IPS-20b (cell line): ENCODE measurements around the gene KLHL26.
"Not testable (repeated sequence)": the region's sequence is repeated elsewhere in the genome, so short reads cannot be mapped to it uniquely, and the experiment has no call there.

ENCODE experiments used
- H3K27ac ChIP-seq: one replicate; pipeline ENCODE4 v1.5.1; 2013; ENCODE audit warnings: low read length
- H3K27me3 ChIP-seq: 2 replicates; pipeline ENCODE4 v1.6.1; 2013; ENCODE audit warnings: mild to moderate bottlenecking, low read length, inconsistent platforms; ENCODE audit not compliant: insufficient read depth
- H3K36me3 ChIP-seq: 2 replicates; pipeline ENCODE4 v1.6.1; 2013; ENCODE audit warnings: low read depth, mild to moderate bottlenecking, inconsistent platforms, low read length, moderate library complexity; ENCODE audit not compliant: insufficient read depth
- H3K4me1 ChIP-seq: 2 replicates; pipeline ENCODE4 v1.6.1; 2013; ENCODE audit warnings: mild to moderate bottlenecking, control low read depth, inconsistent platforms, low read length, moderate library complexity; ENCODE audit not compliant: insufficient read depth
- H3K4me3 ChIP-seq: 2 replicates; pipeline ENCODE4 v1.5.1; 2013; ENCODE audit warnings: mild to moderate bottlenecking, low read length, inconsistent platforms
- H3K9ac ChIP-seq: 2 replicates; pipeline ENCODE4 v1.6.1; 2013; ENCODE audit warnings: low read depth, mild to moderate bottlenecking, inconsistent platforms, low read length, moderate library complexity
- H3K9me3 ChIP-seq: 2 replicates; pipeline ENCODE4 v1.6.1; 2013; ENCODE audit warnings: mild to moderate bottlenecking, low read depth, low read length, inconsistent platforms; ENCODE audit not compliant: insufficient read depth

Gene KLHL26

GRCh38 chr19:18636969-18637629 lies at the start of gene KLHL26:
KLHL26 (plus strand) TSS chr19:18637028; CDS start chr19:18637055, 27 bp downstream.
- no peaks in the 10 kb centered on the region; the same call in 1 of the 2 replicates for H3K4me1 ChIP-seq
- no peak within 1 kb of the TSS for H3K27ac ChIP-seq
- H3K36me3 ChIP-seq: no peaks in the 10 kb centered on the region
- H3K4me3 ChIP-seq: peak within 1 kb of the TSS; percentile 87
- H3K9ac ChIP-seq: peak within 1 kb of the TSS; percentile 85
- peaks cover 24% of the 10 kb centered on the region for H3K27me3 ChIP-seq
- H3K9me3 ChIP-seq: no peaks in the 10 kb centered on the region

- Histone ChIP-seq H3K9me3 (no peaks in the 10 kb centered on the region), H3K27ac (no peak overlapping the region), H3K9ac (peak overlapping the region; percentile 89; the same call in 1 of the 2 replicates), H3K4me1 (peaks cover 2% of the 10 kb centered on the region; the same call in 1 of the 2 replicates), H3K27me3 (no peaks in the 10 kb centered on the region), H3K4me3 (no peak overlapping the region), H3K36me3 (peaks cover 4% of the 10 kb centered on the region; the same call in 1 of the 2 replicates)
Observed at GRCh38 chr19:18587561-18587960, 49.3 kb upstream of the KLHL26 start.

- H3K4me3 ChIP-seq: peak overlapping the region; percentile 88
- peaks cover 4% of the 10 kb centered on the region; the same call in 1 of the 2 replicates for H3K36me3 ChIP-seq
- H3K9ac ChIP-seq: peak overlapping the region; percentile 89; the same call in 1 of the 2 replicates
- H3K27ac ChIP-seq: peak overlapping the region; percentile 63
- H3K9me3 ChIP-seq: no peaks in the 10 kb centered on the region
- H3K4me1 ChIP-seq: peaks cover 2% of the 10 kb centered on the region; the same call in 1 of the 2 replicates
- H3K27me3 ChIP-seq: no peaks in the 10 kb centered on the region; the same call in 1 of the 2 replicates
Observed at GRCh38 chr19:18587962-18588610, 48.7 kb upstream of the KLHL26 start.

GRCh38 chr19:18588611-18589379 lies 48.0 kb upstream of the KLHL26 start, which contains the start of gene REX1BD:
REX1BD (plus strand) TSS chr19:18588798; CDS start chr19:18588802, 4 bp downstream.
- H3K4me1 ChIP-seq: peaks cover 6% of the 10 kb centered on the region; the same call in 1 of the 2 replicates
- no peaks in the 10 kb centered on the region; the same call in 1 of the 2 replicates for H3K27me3 ChIP-seq
- H3K9ac ChIP-seq: peak within 1 kb of the TSS; percentile 89
- peaks cover 4% of the 10 kb centered on the region; the same call in 1 of the 2 replicates for H3K36me3 ChIP-seq
- H3K4me3 ChIP-seq: peak within 1 kb of the TSS; percentile 88
- H3K27ac ChIP-seq: peak within 1 kb of the TSS; percentile 63
- H3K9me3 ChIP-seq: no peaks in the 10 kb centered on the region

GRCh38 chr19:18589380-18590272 lies 47.2 kb upstream of the KLHL26 start:
- Histone ChIP-seq H3K4me1 (peaks cover 6% of the 10 kb centered on the region; the same call in 1 of the 2 replicates), H3K4me3 (peak overlapping the region; percentile 88)

GRCh38 chr19:18590273-18591272 lies 46.3 kb upstream of the KLHL26 start:
- Histone ChIP-seq H3K36me3 (peaks cover 4% of the 10 kb centered on the region; the same call in 1 of the 2 replicates), H3K9me3 (no peaks in the 10 kb centered on the region), H3K9ac (peak overlapping the region; percentile 89; the same call in 1 of the 2 replicates), H3K4me3 (peak overlapping the region; percentile 88), H3K27ac (no peak overlapping the region), H3K27me3 (peaks cover 10% of the 10 kb centered on the region), H3K4me1 (peaks cover 14% of the 10 kb centered on the region; the same call in 1 of the 2 replicates)

More at GRCh38 chr19:18589380-18590272, 47.2 kb upstream of the KLHL26 start:
- H3K9ac ChIP-seq: peak overlapping the region; percentile 89
- H3K27ac ChIP-seq: peak overlapping the region; percentile 63
- H3K9me3 ChIP-seq: no peaks in the 10 kb centered on the region
- H3K36me3 ChIP-seq: peaks cover 4% of the 10 kb centered on the region; the same call in 1 of the 2 replicates
- peaks cover under 1% of the 10 kb centered on the region; the same call in 1 of the 2 replicates for H3K27me3 ChIP-seq

GRCh38 chr19:18591735-18592385 lies 45.0 kb upstream of the KLHL26 start:
- Histone ChIP-seq H3K27ac (no peak overlapping the region), H3K27me3 (peaks cover 20% of the 10 kb centered on the region), H3K36me3 (peaks cover 4% of the 10 kb centered on the region; the same call in 1 of the 2 replicates), H3K9me3 (no peaks in the 10 kb centered on the region), H3K9ac (no peak overlapping the region), H3K4me3 (no peak overlapping the region), H3K4me1 (peaks cover 14% of the 10 kb centered on the region; the same call in 1 of the 2 replicates)

GRCh38 chr19:18592732-18593131 lies 44.1 kb upstream of the KLHL26 start:
- not testable (repeated sequence) for H3K4me3 ChIP-seq, H3K9ac ChIP-seq, H3K9me3 ChIP-seq, H3K36me3 ChIP-seq, H3K27ac ChIP-seq
- peaks cover 14% of the 10 kb centered on the region; the same call in 1 of the 2 replicates for H3K4me1 ChIP-seq
- peaks cover 20% of the 10 kb centered on the region for H3K27me3 ChIP-seq

GRCh38 chr19:18593367-18594095 lies 43.3 kb upstream of the KLHL26 start:
- H3K4me1 ChIP-seq: peaks cover 14% of the 10 kb centered on the region; the same call in 1 of the 2 replicates
- peak overlapping the region; percentile 66 for H3K4me3 ChIP-seq
- H3K27ac ChIP-seq: no peak overlapping the region
- H3K9ac ChIP-seq: peak overlapping the region; percentile 68; the same call in 1 of the 2 replicates
- peaks cover 25% of the 10 kb centered on the region for H3K27me3 ChIP-seq
- H3K9me3 ChIP-seq: no peaks in the 10 kb centered on the region
- H3K36me3 ChIP-seq: peaks cover 4% of the 10 kb centered on the region; the same call in 1 of the 2 replicates
